Putamen (tissue), 1 donor: ENCODE measurements around the gene PRDX4.
A peak's percentile ranks its signal among the peaks of the same experiment; 100 is the strongest.
"Not testable (repeated sequence)": the region's sequence is repeated elsewhere in the genome, so short reads cannot be mapped to it uniquely, and the experiment has no call there.

Source experiments
- DNase-seq: peaks from one replicate; pipeline ENCODE4 v3.0.0-alpha.2; 2016; ENCODE audit warnings: low spot score

The PRDX4 gene

DNA sequence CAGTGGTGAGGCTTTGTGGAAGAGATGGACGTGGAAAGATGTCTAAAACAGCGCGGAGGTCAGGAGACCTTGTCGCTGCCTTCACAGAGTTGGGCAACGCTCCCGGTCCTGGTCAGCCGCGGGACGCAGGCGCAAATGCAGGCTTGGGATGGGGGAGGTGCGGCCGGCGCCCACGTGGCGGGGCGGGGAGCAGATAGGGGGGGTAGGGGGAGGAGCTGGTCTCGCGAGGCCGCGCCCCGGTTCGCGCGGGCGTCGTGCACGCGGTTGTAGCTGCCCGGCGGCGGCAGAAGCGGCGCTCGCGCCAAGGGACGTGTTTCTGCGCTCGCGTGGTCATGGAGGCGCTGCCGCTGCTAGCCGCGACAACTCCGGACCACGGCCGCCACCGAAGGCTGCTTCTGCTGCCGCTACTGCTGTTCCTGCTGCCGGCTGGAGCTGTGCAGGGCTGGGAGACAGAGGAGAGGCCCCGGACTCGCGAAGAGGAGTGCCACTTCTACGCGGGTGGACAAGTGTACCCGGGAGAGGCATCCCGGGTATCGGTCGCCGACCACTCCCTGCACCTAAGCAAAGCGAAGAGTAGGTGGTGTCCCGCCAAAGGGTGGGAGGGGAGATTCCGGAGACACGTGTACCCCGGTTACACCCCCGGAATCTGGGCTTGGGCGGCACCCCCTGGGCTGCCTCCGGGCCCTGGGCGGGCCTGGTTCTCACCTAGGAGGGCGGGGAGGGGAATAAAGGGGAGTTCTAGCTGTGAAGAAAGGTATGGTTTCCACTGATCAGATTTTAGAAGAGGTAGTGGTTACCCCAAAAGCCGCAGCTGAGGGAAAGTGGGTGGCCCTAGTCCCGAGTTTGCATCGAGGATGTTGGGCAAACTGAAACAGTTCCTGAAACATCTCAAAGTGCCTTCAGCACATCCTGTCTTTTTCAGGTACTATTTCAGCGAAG is at the start of gene PRDX4:
PRDX4 (plus strand) TSS at position 255 of the 939 bp plus-strand sequence; CDS start at position 333, 78 bp downstream.
- DNase-seq: peak; percentile 86

DNA sequence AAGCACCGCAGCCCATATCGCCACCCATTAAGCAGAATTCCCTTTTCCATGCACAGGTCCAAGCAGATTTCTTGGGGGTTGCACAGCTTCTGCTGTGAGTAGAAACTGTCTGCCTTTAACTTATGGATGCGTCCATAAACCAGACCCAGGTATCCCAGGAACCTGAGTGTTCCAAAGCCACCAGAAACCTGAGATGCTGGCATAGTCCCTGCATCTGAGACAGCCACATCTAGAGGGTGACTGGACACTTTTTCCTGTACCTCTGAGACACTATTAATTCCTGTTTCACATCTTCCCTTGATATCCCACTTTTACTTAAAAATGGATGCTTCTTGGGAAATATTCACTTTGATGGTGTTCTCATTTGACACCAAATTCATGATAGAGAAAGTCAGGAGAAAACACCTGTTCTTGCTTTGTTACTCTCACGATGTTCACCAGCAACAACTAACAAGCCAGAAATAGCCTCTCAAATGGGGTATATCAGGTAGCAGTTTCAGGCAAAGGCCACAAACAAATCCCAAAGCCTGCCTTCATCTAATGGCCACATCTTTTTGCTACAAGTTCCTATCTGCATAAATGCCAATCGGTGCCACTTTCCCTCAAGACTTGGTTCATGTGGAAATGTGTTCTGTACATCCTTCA is 45.5 kb upstream of the PRDX4 start:
- DNase-seq: no peak

DNA sequence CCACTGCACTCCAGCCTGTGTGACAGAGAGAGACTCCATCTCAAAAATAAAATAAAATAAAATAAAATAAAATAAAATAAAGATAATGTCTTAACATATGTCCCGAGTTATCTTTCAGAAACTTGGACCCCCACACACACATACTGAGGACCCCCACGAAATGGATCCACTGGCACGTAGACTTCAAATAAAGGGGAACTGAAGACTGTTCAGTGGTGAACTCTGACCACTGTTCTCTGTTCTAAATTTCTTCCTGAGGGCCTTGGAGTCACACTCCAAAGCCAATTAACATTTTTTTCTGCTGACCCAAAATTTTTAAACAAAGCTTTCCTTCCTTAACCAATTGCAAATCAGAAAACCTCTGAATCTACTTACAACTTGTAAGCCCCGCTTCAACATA is 43.5 kb upstream of the PRDX4 start:
- no peak for DNase-seq

DNA sequence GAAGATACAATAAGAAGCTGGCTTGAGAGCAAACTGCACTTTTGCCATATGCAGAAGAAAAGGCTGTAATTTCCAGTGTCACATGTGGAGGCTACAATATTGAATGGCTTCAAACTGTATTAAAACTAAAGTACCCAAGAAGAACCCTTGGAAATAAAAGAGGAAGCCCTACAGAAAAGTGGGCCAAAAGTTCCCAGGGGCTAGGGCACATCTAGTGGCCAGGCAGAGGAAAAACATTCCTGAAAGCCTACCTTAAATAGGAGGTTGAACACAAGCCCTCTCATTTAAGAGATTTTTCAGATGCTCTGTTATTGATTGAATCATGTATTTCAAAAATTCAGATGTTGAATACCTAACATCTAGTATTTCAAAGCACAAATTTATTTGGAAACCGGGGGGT is 40.6 kb upstream of the PRDX4 start:
- no peak for DNase-seq

DNA sequence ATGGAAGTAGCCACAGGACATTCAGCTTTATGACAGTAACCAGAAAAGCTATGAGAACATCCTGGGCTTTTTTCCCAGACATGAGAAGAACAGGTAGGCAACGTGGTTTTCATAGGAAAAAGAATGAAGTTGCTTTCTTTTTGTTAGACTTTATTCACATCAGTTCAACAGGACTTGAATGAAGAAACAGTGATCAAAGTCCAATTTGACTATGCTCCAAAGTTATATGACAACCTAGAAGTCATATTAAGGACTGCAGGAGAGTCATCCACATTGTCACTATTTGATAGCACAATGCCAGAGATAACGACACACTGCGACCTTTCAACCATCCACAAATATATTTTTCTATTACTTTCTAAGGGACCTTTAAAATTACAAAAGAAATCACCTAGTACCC is 39.2 kb upstream of the PRDX4 start:
- DNase-seq: no peak

DNA sequence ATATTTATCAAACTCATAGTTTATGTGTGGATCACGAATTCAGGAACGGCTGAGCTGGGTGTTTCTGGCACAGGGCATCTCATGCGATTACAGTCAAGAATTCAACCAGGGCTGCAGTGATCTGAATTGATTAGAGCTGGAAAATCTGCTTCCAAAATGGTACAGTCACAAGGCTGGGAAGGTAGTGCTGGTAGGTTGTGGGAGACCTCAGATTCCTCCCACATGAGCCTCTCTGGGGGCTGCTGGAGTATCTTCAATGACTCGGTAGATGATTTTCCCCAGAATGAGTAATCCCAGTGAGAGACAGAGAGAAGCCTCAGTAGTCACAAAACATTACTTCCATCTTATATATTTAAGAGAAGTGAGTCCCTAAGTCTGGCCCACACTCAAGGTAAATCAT is 36.2 kb upstream of the PRDX4 start:
- peak; percentile 17 for DNase-seq

DNA sequence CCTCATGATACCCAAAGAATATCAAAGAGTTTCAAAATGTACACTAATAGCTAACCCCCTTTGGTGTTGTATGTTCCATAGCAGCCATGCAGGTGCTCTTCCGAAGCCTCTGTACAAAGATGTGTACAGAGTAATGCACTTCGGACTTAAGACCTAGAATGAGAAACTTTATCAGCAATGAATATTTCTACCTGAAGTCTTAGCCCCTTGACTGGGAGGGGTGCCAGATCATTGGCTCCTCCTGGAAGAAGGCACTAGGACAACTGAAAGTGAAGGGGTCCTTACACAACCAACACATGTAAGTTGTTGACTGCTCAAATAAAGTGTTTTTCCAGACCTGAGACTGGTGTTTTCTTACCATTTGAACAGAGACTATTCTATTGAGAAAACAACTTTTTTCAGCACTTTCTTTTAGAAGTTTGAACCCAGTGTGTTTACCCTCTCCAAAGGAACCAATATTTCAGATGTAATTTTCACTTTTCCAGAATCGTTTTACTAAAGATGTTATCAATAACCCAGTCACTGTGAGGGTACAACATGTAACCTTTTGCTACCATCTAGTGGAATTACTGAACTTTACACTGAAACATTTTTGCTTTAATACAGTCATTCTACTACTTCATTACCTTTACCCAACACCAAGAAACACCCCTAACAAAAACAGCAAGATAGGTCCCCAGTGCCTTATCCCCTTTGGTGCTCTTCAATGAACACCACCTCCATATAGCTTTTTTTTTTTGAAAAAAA is 33.3 kb upstream of the PRDX4 start:
- no peak for DNase-seq

DNA sequence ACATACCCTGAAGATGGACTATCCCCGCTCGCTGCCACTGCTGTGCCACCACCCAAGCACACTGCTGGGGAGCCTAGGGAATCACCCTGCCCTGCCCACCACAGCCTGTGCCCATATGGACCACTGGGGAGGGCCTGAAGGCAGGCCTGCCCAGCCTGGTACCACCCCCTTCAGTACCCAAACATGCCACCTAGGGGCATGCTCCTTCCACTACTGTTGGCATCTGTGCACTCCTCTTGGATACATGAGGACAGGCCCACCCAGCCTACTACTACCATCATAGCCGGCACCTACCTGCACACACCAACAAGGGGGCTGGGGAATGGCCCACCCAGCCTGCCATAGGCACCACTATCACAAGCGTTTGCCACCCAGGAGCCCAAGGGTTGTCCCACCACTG is 30.1 kb upstream of the PRDX4 start:
- no peak for DNase-seq

DNA sequence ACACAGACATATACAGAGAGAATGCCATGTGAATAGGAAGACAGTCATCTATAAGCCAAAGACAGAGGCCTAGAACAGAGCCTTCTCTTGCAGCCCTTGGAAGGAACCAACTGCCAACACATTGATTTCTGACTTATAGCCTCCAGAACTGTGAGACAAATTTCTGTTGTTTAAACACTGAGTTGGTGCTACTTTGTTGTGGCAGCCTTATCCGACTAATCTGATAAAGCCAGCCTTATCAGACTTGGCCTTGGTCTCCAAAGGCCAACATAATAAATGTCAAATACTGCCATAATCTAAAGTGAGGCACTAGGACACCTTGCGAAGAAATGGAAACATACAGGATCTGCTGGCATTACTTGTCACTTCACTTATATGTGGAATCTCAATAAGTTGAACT is 24.3 kb upstream of the PRDX4 start:
- no peak for DNase-seq

DNA sequence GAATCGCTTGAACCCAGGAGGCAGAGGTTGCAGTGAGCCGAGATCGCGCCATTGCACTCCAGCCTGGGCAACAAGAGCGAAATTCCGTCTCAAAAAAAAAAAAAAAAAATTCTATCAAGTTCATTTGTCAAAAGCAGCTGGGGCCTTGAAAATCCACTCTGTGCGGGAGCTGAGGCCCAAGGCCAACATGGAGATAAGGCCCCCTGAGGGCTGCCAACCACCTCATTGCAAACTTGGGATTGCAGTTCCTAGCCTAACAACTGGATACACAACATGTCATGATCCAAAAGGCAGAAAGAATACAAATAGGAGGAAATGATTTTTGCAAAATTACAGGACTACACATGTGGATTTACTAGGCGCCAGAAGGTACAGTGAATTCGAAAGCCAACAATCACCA is 22.5 kb upstream of the PRDX4 start:
- no peak for DNase-seq

DNA sequence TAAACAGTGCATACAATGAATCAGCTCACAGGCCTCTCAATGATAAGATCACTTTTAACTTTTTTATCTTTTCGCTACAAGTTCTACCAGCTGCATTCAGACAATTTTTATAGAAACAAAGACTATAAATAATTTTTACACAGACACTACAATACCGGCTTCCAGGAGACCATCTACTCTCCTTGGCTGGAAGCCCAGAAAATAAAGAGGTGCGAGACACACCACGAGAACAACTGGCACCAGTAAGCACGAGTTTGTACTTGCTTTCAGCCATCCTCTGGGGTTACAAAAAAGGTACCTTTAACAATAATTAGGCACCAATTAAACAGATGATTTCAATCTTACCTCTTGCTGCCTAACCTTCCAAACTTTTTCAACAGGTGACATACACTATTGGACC is 11.2 kb upstream of the PRDX4 start:
- no peak for DNase-seq

DNA sequence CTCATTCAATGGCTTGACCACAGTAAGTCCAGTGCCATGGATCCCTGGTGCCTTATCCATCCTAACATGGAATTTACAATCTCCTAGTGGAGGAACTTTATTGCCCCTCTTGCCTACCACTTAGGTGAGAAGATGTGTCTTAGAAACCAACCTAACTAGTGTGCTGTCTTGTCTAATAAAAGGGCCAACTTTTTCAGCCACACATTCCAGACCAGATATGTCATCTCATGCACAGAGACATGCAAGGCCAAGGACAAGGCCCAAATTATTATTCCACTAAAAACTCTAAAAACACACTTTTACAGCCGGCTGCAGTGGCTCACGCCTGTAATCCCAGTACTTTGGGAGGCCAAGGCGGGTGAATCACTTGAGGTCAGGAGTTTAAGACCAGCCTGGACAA is 10.6 kb upstream of the PRDX4 start:
- DNase-seq: no peak

DNA sequence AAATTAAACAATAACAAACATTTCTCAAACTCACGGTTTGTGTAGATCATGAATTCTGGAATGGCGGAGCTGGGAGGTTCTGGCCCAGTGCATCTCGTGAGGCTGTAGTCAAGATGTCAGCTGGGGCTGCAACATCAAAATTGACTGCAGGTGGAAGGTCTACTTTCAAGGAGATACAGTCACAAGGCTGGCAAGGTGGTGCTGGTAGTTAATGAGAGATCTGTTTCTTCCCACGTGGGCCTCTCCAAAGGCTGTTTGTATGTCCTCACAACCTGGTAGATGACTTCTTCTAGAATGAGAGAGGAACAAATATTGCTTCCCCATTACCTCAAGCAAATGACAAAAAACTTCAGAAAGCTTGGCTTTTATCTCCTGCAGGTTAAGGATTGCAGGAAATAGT is 8.0 kb upstream of the PRDX4 start:
- DNase-seq: no peak

DNA sequence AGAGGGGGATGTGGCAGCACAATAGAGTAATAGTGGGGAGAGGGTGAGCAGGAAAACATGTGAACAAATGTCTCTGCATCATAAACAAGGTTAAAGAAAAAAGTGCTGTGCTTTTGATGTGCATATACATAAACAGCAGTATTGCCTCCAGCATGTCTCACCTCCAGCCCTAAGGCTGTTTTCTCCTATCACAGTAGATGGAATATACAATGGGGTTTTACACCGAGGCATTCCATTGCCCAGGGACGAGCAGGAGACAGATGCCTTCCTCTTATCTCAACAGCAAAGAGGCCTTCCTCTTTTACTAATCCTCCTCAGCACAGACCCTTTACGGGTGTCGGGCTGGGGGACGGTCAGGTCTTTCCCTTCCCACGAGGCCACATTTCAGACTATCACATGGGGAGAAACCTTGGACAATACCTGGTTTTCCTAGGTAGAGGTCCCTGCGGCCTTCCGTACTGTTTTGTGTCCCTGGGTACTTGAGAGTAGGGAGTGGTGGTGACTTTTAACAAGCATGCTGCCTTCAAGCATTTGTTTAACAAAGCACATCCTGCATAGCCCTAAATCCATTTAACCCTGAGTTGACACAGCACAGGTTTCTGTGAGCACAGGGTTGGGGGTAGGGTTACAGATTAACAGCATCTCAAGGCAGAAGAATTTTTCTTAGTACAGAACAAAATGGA is 7.1 kb upstream of the PRDX4 start:
- not testable (repeated sequence) for DNase-seq

DNA sequence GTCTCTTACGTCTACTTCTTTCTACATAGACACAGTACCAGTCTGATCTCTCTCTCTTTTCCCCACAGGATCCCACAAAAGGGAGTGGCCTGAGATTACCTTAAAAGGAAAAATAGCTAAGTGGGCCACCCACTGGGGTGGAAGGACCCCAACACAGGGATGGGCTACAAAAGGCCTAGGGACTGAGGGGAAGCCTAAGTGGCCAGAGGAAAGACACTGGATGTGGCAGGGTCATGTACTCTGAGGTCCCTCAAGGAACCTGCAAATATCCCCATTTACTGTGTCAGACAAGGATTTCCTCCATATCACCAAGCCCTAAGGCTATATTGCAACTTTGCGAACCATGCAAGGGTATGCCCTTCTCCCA is 6.5 kb upstream of the PRDX4 start:
- no peak for DNase-seq

DNA sequence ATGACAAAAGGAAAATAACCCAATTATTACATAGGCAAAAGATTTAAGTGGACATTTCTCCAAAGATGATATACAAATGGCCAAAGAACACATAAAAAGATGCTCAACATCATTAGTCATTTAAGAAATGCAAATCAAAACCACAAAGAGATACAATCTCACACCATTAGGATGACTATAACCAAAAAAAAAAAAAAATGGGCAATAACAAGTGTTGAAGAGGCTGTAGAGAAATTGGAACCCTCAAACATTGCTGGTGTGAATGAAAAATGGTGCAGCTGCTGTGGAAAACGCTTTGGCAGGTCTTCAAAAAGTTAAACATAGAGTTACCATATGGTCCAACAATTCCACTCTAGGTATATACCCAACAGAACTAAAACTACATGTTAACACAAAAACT is 5.6 kb upstream of the PRDX4 start:
- DNase-seq: no peak

DNA sequence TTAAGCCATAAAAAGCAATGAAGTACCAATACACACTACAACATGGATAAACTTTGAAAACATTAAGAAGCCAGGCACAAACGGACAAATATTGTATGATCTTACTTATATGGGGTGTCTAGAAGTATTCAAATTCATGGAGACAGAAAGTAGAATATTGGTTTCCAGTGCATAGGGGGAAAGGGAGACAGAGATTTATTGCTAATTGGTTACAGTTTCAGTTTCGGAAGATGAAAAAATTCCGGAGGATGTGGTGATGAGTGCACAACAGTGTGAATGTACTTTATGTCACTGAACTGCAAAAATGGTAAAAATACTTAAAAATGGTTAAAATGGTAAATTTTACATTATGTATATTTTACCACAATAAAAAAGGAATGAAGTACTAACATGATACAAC is 5.1 kb upstream of the PRDX4 start:
- no peak for DNase-seq

DNA sequence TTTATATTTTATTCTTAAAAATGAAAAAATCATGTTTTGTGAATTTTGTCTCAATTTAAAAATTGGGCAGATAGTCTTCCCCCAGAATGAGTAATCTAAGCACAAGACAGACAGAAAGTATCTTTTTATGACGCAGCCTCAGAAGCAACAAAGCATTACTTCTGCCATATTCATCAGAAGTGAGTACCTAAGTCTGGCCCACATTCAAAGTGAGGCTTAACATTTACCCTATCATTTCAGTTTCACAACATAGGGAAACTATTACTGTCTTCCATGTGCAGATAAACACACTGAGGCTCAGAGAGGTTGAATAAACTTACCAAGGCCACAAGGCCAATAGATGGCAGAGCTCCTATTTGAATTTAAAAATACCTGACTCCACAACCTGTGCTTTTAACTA is 4.4 kb upstream of the PRDX4 start:
- DNase-seq: no peak

DNA sequence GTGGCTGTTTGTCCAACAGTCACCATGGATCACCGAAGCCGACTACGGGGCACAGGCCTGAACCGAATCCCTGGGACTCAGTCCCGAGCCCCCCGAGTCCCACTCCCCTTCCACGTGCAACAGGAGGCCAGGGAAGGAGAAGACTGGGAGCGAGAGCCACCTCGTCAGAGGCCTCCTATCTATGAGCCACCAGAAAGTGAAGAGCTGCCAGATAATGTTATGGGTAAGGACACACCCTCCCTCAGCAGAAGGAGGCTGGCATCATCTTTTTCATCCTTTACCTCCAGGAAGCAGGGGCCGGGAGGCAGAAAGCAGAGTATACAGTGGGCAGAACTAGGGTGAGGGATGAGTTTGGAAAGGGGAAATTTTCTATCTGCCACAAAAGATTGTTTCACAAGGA is 2.8 kb upstream of the PRDX4 start:
- DNase-seq: no peak

DNA sequence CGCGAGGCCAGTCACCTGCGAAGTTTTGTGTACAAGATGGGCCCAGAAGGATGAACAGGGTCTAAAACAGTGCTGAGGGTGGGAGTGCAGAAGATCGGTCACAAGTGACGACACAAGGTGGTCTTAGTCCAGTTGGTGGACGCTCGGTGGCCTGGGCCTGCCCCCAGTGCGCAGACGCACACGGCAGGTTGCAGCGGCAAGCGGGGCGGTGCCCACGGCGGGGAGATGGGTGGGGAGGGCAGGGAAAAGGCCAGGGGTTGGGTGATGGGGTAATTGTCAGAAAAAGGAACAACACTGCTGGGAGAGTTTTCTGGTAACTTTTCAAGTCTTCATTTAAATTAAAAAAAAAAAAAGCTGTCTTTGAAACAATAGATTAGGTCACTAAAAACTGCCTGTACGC is 1.0 kb upstream of the PRDX4 start:
- no peak for DNase-seq

DNA sequence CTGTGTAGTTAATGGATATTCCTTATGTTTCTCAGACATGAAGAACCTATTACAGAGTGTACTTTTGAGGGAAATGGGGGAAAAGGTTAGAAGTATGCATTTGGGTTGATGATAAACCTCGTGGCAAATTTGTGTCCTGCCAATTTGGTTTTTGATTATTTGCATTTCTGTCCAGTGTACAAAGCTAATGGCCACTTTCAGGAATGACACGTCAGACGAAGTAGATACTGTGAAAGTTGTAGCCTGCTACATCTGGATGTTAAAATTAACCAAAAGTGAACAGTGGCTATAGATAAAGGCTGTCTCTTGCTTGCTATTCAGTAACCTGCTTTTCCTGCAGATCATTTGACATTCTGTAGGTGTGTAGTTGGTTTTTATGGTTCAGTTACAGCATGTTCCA is 1.0 kb downstream of the PRDX4 start:
- DNase-seq: peak; percentile 11

DNA sequence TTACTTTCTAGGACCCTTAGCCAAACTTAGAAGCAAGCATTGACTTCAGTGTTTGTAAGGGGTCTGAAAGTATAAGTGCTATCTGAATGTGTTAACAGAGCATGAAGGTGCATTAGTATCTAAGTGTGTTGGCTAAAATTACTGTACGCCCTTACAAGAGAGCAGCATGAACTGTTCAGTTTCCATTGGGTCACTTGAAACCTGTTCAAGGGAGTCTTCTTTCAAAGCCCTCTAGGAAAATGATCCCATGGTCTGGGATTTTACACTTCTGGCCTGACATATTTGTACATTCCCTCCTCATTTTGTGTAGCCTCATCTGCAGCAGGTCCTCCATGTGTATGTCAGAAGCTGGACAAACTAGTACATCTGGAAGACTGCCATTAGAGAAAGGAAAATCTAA is 3.2 kb downstream of the PRDX4 start:
- DNase-seq: no peak
